ENCODE results near the gene GRWD1.
"Not testable (repeated sequence)": the region's sequence is repeated elsewhere in the genome, so short reads cannot be mapped to it uniquely, and the experiment has no call there.

The GRWD1 gene

DNA sequence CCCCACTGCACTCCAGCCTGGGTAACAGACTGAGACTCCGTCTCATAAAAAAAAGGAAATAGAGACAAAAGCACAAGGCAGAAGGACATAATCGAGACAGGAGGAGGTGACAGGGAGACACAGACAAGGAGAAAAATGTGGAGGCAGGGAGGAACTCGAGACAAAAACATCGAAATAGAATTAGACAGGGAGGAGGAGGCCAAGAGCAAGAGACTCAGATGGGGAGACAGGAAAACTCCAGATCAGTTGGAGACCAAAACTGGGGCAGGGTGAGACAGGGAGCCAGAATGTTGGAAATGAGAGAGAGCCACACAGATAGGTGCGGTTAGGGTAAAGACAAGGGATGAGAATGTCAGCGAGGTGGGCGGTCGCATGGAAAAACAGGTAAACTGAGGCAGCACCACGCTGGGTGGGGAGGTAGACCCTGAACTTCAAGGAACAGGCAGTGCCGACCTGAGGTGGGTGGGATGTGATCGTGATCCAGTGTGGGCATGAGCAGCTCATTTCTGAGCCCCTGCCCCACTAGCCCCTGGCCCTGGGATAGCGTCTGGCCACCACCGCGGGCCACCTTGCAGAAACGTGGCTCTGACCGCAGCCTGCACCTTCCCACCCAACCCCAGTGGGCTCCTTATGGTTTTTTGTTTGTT lies 38.6 kb downstream of the GRWD1 start:
- Histone ChIP-seq H3K4me2 (no peak overlapping the region), H3K9ac (no peak overlapping the region), H3K27ac (no peak overlapping the region), H3K4me1 (peaks cover 42% of the 10 kb centered on the region), H4K20me1 (0 out of 2 replicates have a peak, but pooled peaks cover 2% of the 10 kb centered on the region), H3K27me3 (no peaks in the 10 kb centered on the region), H3K9me3 (no peaks in the 10 kb centered on the region), H3K4me3 (no peak overlapping the region), H3K36me3 (peaks cover 4% of the 10 kb centered on the region)
- TF ChIP-seq Cebpa-rat (IDR thresholded peaks at IDR 0.05): no peak

DNA sequence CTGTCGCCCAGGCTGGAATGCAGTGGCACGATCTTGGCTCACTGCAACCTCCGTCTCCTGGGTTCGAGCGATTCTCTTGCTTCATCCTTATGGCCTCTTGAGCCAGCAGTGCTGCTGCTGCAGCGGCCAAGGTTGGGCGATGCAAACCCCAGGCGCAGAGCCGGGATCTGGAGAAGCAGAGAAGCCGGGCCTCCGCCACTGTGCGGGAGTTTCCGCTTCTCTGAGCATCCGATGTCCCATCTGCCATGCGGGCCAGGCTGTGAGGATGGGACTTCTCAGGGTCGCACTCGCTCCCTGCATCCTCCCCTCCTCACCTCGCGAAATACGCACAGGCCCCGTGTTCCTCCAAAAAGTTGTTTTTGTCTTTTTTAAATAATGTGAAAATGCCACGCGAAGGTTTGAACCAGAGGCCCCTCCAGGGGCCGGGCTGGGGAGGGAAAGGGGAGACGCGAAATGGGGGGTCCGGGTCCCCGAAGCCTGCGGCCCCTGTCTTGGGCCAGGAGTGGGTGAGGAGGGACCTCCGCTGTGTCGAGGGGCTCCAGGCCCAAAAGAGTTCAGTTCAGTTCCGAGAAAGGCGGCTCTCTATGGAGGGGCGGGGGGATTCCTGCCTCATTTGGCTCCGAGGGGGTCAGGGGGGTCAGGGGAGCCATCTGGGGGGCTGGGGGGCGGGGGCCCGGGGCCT lies 39.3 kb downstream of the GRWD1 start:
- Histone ChIP-seq H3K4me3 (no peak overlapping the region), H3K36me3 (no peaks in the 10 kb centered on the region; the same call in 1 of the 2 replicates), H3K27me3 (no peaks in the 10 kb centered on the region), H3K4me1 (peaks cover 47% of the 10 kb centered on the region), H3K9ac (no peak overlapping the region), H4K20me1 (no peaks in the 10 kb centered on the region), H3K27ac (no peak overlapping the region), H3K4me2 (no peak overlapping the region), H3K9me3 (no peaks in the 10 kb centered on the region)
- no peak for TF ChIP-seq Cebpa-rat (IDR thresholded peaks at IDR 0.05)

DNA sequence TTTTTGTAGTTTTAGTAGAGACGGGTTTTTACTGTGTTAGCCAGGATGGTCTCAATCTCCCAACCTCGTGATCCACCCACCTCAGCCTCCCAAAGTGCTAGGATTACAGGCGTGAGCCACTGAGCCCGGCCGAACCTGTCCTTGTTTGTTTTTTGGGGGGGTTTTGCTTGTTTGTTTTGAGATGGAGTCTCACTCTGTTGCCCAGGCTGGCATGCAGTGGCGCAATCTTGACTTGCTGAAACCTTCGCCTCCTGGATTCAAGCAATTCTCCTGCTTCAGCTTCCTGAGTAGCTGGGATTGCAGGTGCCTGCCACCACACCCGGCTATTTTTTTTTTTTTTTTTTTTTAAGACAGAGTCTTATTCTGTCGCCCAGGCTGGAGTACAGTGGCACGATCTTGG lies 40.9 kb downstream of the GRWD1 start:
- H3K4me2 ChIP-seq, H3K36me3 ChIP-seq, H4K20me1 ChIP-seq, H3K9me3 ChIP-seq, H3K4me3 ChIP-seq, H3K9ac ChIP-seq, H3K27me3 ChIP-seq, H3K27ac ChIP-seq: not testable (repeated sequence)
- peaks cover 44% of the 10 kb centered on the region for H3K4me1 ChIP-seq

DNA sequence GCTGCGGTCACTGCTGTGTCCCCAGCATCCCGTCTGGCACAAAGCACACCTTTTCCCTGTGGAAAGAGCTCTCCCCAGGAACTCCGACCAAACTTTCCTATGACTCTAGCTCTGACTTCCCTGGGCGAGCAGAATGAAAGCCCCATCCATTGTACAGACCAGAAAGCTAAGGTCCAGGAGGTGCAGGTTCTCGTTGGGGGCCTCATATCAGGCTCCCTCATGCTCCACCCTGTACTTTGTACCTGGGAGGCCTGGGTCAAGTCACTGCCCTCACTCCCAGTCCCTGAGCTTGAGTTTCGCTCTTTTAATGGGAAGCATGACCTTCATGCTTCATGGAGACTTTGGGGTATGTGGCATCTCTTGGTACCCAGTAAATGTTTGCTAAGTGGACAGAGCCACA lies 41.8 kb downstream of the GRWD1 start:
- H3K27ac ChIP-seq: no peak overlapping the region
- H3K9me3 ChIP-seq: no peaks in the 10 kb centered on the region
- peaks cover 44% of the 10 kb centered on the region for H3K4me1 ChIP-seq
- no peaks in the 10 kb centered on the region for H4K20me1 ChIP-seq
- H3K9ac ChIP-seq: 0 out of 2 replicates have a peak overlapping the region, but pooled peaks have one; percentile 4
- H3K36me3 ChIP-seq: no peaks in the 10 kb centered on the region; the same call in 1 of the 2 replicates
- no peak overlapping the region for H3K4me3 ChIP-seq
- no peak overlapping the region for H3K4me2 ChIP-seq
- TF ChIP-seq Cebpa-rat (IDR thresholded peaks at IDR 0.05): no peak
- no peaks in the 10 kb centered on the region for H3K27me3 ChIP-seq

DNA sequence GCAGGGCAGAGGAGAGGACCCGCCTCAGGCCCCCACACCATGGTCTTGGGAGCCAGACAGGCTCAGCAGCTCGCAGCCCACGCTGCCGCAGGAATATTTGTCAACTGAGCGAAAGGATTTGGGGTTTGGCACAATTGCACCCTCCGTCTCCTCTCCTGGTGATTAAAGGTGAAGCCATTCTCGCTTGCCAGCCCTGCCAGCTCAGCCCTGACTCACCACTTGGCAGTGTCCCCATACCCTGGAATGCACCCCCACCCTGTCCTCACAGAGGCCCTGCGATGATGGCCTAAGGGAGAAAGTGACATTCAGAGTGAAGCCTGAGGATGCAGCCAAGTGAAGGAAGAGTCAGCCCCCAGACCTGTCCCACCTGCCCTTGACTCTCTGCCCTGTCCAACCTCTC lies 42.2 kb downstream of the GRWD1 start:
- TF ChIP-seq Cebpa-rat (IDR thresholded peaks at IDR 0.05): no peak
- no peaks in the 10 kb centered on the region for H4K20me1 ChIP-seq
- H3K27me3 ChIP-seq: no peaks in the 10 kb centered on the region
- H3K4me1 ChIP-seq: peaks cover 43% of the 10 kb centered on the region
- no peaks in the 10 kb centered on the region; the same call in 1 of the 2 replicates for H3K36me3 ChIP-seq
- H3K4me2 ChIP-seq: no peak overlapping the region
- no peak overlapping the region for H3K27ac ChIP-seq
- H3K4me3 ChIP-seq: no peak overlapping the region
- H3K9ac ChIP-seq: 0 out of 2 replicates have a peak overlapping the region, but pooled peaks have one; percentile 4
- no peaks in the 10 kb centered on the region for H3K9me3 ChIP-seq

DNA sequence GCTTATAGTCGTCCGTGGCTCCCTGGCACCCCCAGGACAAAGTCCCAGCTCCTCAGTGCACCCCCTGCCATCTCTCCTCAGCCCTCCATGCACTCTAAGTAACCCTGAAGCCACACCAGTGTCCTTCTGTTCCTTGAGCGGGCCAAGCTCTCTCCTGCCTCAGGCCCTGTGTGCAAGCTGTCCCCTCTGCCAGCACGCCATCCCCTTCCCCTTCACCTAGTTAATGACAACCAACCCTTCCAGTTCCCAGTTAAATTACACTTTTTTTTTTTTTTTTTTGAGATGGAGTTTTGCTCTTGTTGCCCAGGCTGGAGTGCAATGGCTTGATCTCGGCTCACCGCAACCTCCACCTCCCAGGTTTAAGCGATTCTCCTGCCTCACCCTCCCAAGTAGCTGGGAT lies 42.7 kb downstream of the GRWD1 start:
- H3K36me3 ChIP-seq, H3K27ac ChIP-seq, H4K20me1 ChIP-seq, H3K4me2 ChIP-seq, H3K9me3 ChIP-seq, H3K9ac ChIP-seq, H3K27me3 ChIP-seq, H3K4me3 ChIP-seq: not testable (repeated sequence)
- peaks cover 39% of the 10 kb centered on the region for H3K4me1 ChIP-seq

DNA sequence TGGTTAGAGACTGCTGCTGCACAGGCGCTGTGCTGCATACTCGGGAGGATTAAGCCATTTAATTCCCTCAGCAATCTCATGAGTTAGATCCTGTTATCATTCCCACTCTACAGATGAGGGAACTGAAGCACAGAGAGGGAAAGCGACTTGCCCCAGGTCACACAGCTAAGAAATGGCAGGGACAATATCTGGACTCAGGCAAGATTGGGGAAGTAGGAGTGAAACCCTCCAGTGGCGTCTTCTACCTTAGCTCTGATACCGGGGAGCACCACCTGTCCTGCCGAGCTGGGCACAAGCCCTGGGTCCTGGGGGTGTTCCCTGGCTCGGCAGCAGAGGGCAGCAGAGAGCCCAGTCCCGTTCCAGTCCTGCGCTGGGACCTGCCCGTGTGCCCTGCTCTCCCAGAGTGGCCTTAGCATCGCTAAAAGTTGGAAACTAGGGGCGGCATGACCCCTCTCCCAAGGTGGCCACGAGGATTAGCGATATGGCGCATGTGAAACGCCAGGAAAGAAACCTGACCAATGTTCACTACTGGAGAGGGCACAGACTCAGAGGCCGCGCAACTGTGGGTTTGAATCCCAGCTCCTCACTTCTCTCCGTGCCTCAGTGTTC lies 43.9 kb downstream of the GRWD1 start:
- 0 out of 2 replicates have a peak, but pooled peaks cover 9% of the 10 kb centered on the region for H4K20me1 ChIP-seq
- H3K27me3 ChIP-seq: peaks cover 13% of the 10 kb centered on the region
- peak overlapping the region; percentile 76 for H3K27ac ChIP-seq
- peak overlapping the region; percentile 64; the same call in 1 of the 2 replicates for H3K4me3 ChIP-seq
- peaks cover 47% of the 10 kb centered on the region for H3K4me1 ChIP-seq
- H3K9me3 ChIP-seq: no peaks in the 10 kb centered on the region
- H3K9ac ChIP-seq: peak overlapping the region; percentile 64; the same call in 1 of the 2 replicates
- no peaks in the 10 kb centered on the region; the same call in 1 of the 2 replicates for H3K36me3 ChIP-seq
- TF ChIP-seq Cebpa-rat (IDR thresholded peaks at IDR 0.05): no peak
- peak overlapping the region; percentile 94 for H3K4me2 ChIP-seq

DNA sequence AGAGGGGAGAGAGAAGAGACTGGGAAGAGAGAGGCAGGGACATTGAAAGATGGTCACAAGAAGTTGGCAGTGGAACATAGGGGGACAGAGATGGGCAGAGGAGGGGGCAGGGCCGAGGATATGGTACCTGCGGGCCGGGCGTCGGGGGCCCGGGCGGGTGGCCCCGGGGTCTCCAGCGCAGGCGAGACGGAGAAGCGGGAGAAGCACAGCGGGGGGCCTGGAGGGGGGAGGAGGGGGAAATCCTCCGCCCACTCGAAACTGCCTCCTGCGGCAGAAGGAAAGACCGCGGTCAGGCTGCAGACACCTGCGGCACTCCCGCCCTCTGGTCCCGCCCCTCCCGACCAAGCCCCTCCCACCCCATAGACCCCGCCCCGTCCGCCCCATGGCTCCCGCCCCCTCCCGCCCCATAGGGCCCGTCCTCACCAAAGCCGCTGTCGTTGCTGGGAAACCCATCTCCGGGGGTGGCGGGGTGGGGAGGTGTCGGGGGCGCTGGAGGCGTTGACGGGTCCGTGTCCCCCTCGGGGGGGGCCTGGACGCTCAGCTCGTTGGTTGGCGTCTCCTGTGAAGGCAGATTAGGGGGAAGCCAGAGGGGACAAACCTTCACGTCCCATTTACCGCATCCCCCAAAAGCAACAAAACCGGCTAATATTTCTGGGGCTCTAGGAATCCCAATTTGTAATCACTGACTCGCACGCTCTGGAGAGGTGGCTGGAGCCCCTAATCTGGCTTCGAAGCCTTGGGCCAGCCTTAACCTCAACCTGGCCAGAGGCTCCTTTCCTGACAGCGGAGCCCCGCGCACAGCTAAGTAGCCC lies 45.4 kb downstream of the GRWD1 start:
- Histone ChIP-seq H3K9ac (peak overlapping the region; percentile 64), H4K20me1 (peaks cover 10% of the 10 kb centered on the region; the same call in 1 of the 2 replicates), H3K4me2 (peak overlapping the region; percentile 94), H3K27ac (peak overlapping the region; percentile 76), H3K9me3 (no peaks in the 10 kb centered on the region), H3K36me3 (no peaks in the 10 kb centered on the region), H3K4me1 (peaks cover 59% of the 10 kb centered on the region), H3K27me3 (peaks cover 28% of the 10 kb centered on the region), H3K4me3 (peak overlapping the region; percentile 64)
- no peak for TF ChIP-seq Cebpa-rat (IDR thresholded peaks at IDR 0.05)

DNA sequence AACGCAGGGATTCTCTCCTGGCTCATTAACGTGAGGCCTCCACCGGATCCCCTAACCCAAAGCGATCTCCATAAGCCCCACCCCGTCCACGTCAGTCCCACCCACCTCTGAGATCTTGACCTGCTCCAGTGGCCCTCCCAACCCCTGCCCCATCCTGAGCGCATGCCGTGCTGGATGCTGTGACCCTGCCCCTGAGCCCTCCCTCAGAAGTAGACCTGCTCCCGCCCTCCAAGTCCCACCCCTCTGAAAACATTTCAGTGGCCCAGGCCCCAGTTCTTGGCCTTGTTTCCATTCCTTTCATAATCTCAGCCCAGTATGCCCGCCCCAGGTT lies 46.0 kb downstream of the GRWD1 start:
- Histone ChIP-seq H3K4me3 (no peak overlapping the region), H3K36me3 (no peaks in the 10 kb centered on the region), H3K4me2 (peak overlapping the region; percentile 85), H3K9ac (no peak overlapping the region), H3K4me1 (peaks cover 62% of the 10 kb centered on the region), H3K9me3 (no peaks in the 10 kb centered on the region), H4K20me1 (peaks cover 15% of the 10 kb centered on the region; the same call in 1 of the 2 replicates), H3K27ac (no peak overlapping the region), H3K27me3 (peaks cover 34% of the 10 kb centered on the region)
- TF ChIP-seq Cebpa-rat (IDR thresholded peaks at IDR 0.05): no peak

Measured in BLaER1 (cell line).